H9 (cell line): Measurements from ENCODE around the gene SKOR2. TPM values are rescaled to one million over a fixed set of nuclear protein-coding genes. Genes with fewer than 3 reads are reported as not detected.

Experiments used
- DNase-seq: peaks from one replicate; pipeline ENCODE4 v3.0.0-alpha.2; 2017
- H2AFZ ChIP-seq: one replicate; pipeline ENCODE4 v1.6.1; 2013; ENCODE audit warnings: mild to moderate bottlenecking, low read length, control low read depth, moderate library complexity
- H2AK5ac ChIP-seq: 2 replicates; pipeline ENCODE4 v1.6.1; 2013; ENCODE audit warnings: low read length, control low read depth, mixed read lengths; ENCODE audit not compliant: insufficient read length
- H2BK120ac ChIP-seq: one replicate; pipeline ENCODE4 v1.6.1; 2013; ENCODE audit warnings: low read depth, mild to moderate bottlenecking, low read length, control low read depth, inconsistent platforms; ENCODE audit not compliant: poor library complexity, severe bottlenecking
- H2BK12ac ChIP-seq: 2 replicates; pipeline ENCODE4 v1.6.1; 2013; ENCODE audit warnings: low read length, control low read depth, mixed read lengths, low read depth; ENCODE audit not compliant: insufficient read length
- H2BK15ac ChIP-seq: 2 replicates; pipeline ENCODE4 v1.6.1; 2013; ENCODE audit warnings: low read depth, low read length, control low read depth
- H2BK20ac ChIP-seq: one replicate; pipeline ENCODE4 v1.6.1; 2013; ENCODE audit warnings: low read depth, mild to moderate bottlenecking, low read length, control low read depth, inconsistent platforms; ENCODE audit not compliant: poor library complexity, severe bottlenecking
- H2BK5ac ChIP-seq: 2 replicates; pipeline ENCODE4 v1.6.1; 2013; ENCODE audit warnings: low read length, control low read depth, mixed read lengths; ENCODE audit not compliant: insufficient read length
- H3K14ac ChIP-seq: 2 replicates; pipeline ENCODE4 v1.6.1; 2013; ENCODE audit warnings: low read length, control low read depth; ENCODE audit not compliant: insufficient read depth
- H3K18ac ChIP-seq: 2 replicates; pipeline ENCODE4 v1.6.1; 2013; ENCODE audit warnings: low read depth, mild to moderate bottlenecking, mixed read lengths, low read length, control low read depth; ENCODE audit not compliant: insufficient read length
- H3K23ac ChIP-seq: 2 replicates; pipeline ENCODE4 v1.6.1; 2013; ENCODE audit warnings: low read length, control low read depth, mixed read lengths, low read depth; ENCODE audit not compliant: insufficient read length
- H3K23me2 ChIP-seq: 2 replicates; pipeline ENCODE4 v1.6.1; 2013; ENCODE audit warnings: low read depth, mild to moderate bottlenecking, mixed read lengths, low read length, control low read depth; ENCODE audit not compliant: insufficient read length, poor library complexity, severe bottlenecking
- H3K27ac ChIP-seq: 2 replicates; pipeline ENCODE4 v1.5.1; 2013; ENCODE audit warnings: low read length, control low read depth, mixed read lengths, low read depth; ENCODE audit not compliant: insufficient read length
- H3K27me3 ChIP-seq: 2 replicates; pipeline ENCODE4 v1.6.1; 2013; ENCODE audit warnings: low read length, control low read depth, inconsistent platforms; ENCODE audit not compliant: insufficient read depth
- H3K4ac ChIP-seq: 2 replicates; pipeline ENCODE4 v1.6.1; 2013; ENCODE audit warnings: low read depth, mild to moderate bottlenecking, control low read depth, inconsistent platforms, low read length, moderate library complexity
- H3K4me1 ChIP-seq: 2 replicates; pipeline ENCODE4 v1.6.1; 2013; ENCODE audit warnings: low read length, control low read depth, inconsistent platforms; ENCODE audit not compliant: insufficient read depth
- H3K4me2 ChIP-seq: 2 replicates; pipeline ENCODE4 v1.6.1; 2013; ENCODE audit warnings: low read length, control low read depth, mixed read lengths; ENCODE audit not compliant: insufficient read length, insufficient read depth
- H3K56ac ChIP-seq: 2 replicates; pipeline ENCODE4 v1.6.1; 2013; ENCODE audit warnings: low read depth, mild to moderate bottlenecking, mixed read lengths, low read length, control low read depth; ENCODE audit not compliant: insufficient read length
- H3K79me1 ChIP-seq: 2 replicates; pipeline ENCODE4 v1.6.1; 2013; ENCODE audit warnings: low read depth, mild to moderate bottlenecking, moderate library complexity, low read length, control low read depth, inconsistent platforms; ENCODE audit not compliant: insufficient read depth, poor library complexity, severe bottlenecking
- H3K79me2 ChIP-seq: 2 replicates; pipeline ENCODE4 v1.6.1; 2013; ENCODE audit warnings: low read length, control low read depth, inconsistent platforms; ENCODE audit not compliant: insufficient read depth
- H3K9ac ChIP-seq: 2 replicates; pipeline ENCODE4 v1.6.1; 2013; ENCODE audit warnings: low read length, control low read depth, mixed read lengths; ENCODE audit not compliant: insufficient read length; ENCODE audit errors: extremely low read depth
- H3K9me3 ChIP-seq: one replicate; pipeline ENCODE4 v1.6.1; 2013; ENCODE audit warnings: low read depth, low read length, inconsistent platforms; ENCODE audit not compliant: control insufficient read depth
- H3T11ph ChIP-seq: one replicate; pipeline ENCODE4 v1.6.1; 2013; ENCODE audit warnings: mild to moderate bottlenecking, low read length, control low read depth, inconsistent platforms
- H4K20me1 ChIP-seq: one replicate; pipeline ENCODE4 v1.6.1; 2013; ENCODE audit not compliant: control insufficient read depth, insufficient read length, insufficient read depth
- H4K5ac ChIP-seq: 2 replicates; pipeline ENCODE4 v1.6.1; 2013; ENCODE audit warnings: low read depth, mild to moderate bottlenecking, mixed read lengths, low read length, control low read depth; ENCODE audit not compliant: insufficient read length
- H4K8ac ChIP-seq: replicated peaks from 2 replicates; pipeline ENCODE4 v1.6.1; 2013; ENCODE audit warnings: low read length, control low read depth, mixed read lengths, low read depth; ENCODE audit not compliant: insufficient read length
- H4K91ac ChIP-seq: 2 replicates; pipeline ENCODE4 v1.6.1; 2013; ENCODE audit warnings: low read depth, mild to moderate bottlenecking, moderate library complexity, mixed read lengths, low read length, control low read depth; ENCODE audit not compliant: insufficient read length
- H3K27ac Mint-ChIP-seq, 3 experiments: 2 replicates in 2 of 3; 3 replicates in 1 of 3; pipeline ENCODE4 v1.8.0; 2020 to 2021; ENCODE audit warnings: mixed read lengths in 3 of 3, mild to moderate bottlenecking in 1 of 3, moderate library complexity in 1 of 3
- H3K27me3 Mint-ChIP-seq: 2 replicates; pipeline ENCODE4 v1.8.0; 2021; ENCODE audit warnings: low read depth, mild to moderate bottlenecking, moderate library complexity, mixed read lengths
- H3K36me3 Mint-ChIP-seq, 3 experiments: 2 replicates in 2 of 3; 3 replicates in 1 of 3; pipeline ENCODE4 v1.8.0; 2020 to 2021; ENCODE audit warnings: low read depth in 3 of 3, mixed read lengths in 3 of 3; ENCODE audit not compliant: insufficient read depth in 1 of 3
- H3K4me1 Mint-ChIP-seq, 2 experiments: 2 replicates each; pipeline ENCODE4 v1.8.0; 2020; ENCODE audit warnings: mixed read lengths in 2 of 2
- H3K4me3 Mint-ChIP-seq, 2 experiments: 2 replicates in 1 of 2; 3 replicates in 1 of 2; pipeline ENCODE4 v1.8.0; 2020 to 2021; ENCODE audit warnings: mild to moderate bottlenecking in 2 of 2, mixed read lengths in 2 of 2, moderate library complexity in 1 of 2
- H3K9me3 Mint-ChIP-seq, 2 experiments: 2 replicates in 1 of 2; 3 replicates in 1 of 2; pipeline ENCODE4 v1.8.0; 2020; ENCODE audit warnings: mild to moderate bottlenecking in 2 of 2, mixed read lengths in 2 of 2, moderate library complexity in 1 of 2
- WGBS: extraction: QIAGEN DNeasy Blood & Tissue Kit; methylation state at CpG from one replicate; pipeline ENCODE4 v1.1.7; 2013; ENCODE audit warnings: missing lambda C conversion rate, low lambda C conversion rate, mixed read lengths; ENCODE audit not compliant: insufficient read length; ENCODE audit errors: extremely low coverage; 5-methylcytosine and 5-hydroxymethylcytosine counted together
- total RNA-seq: library from RNA; stranded (reverse); gene quantifications from 2 replicates; pipeline ENCODE4 v1.2.1, GENCODE V29; 2021
- TF ChIP-seq, protein P1 (sequence below): fragments of 200-600 bp; sonication (generic); conservative IDR thresholded peaks from 3 replicates; pipeline ENCODE4 v1.8.0; 2021; ENCODE audit warnings: antibody characterized with exemption, mild to moderate bottlenecking

SKOR2 gene
- total RNA-seq, 1 experiment from 2014 or later, result 0.24 TPM

DNA sequence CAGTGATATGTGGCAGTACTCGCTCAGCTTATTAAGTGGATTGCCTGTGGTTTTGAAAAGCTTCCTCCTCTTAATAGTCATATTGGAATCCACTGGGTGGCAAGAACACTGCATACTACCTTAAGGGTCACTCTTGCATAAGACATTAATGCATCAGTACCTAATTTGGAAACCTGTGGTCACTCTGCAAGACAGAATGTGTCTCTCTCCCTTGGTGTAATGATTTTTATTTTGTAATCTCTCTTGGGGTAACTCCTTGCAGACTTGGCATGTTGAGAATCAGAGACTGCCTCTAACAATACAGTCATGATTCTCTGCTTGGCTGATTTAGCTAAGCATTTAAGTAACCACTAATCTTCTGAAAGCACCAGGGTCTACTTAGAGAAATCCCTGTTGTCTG, 42.3 kb downstream of the SKOR2 start:
- H3K4me3 Mint-ChIP-seq, result no peak overlapping the region
- H3K9me3 Mint-ChIP-seq, result no peaks in the 10 kb centered on the region
- H3K9ac ChIP-seq, result no peak overlapping the region
- no CpG with 5 or more reads among the region's 1 CpG for WGBS
- H3K4me2 ChIP-seq, result no peak overlapping the region
- H3K27ac ChIP-seq, result no peak overlapping the region
- no peak overlapping the region for H2BK12ac ChIP-seq
- H2BK15ac ChIP-seq, result no peak overlapping the region
- H3K79me2 ChIP-seq, result no peaks in the 10 kb centered on the region
- no peaks in the 10 kb centered on the region for H3K36me3 Mint-ChIP-seq
- peaks cover 13 to 21% of the 10 kb centered on the region in 2 experiments for H3K4me1 Mint-ChIP-seq
- no peak overlapping the region for H3K56ac ChIP-seq
- H3T11ph ChIP-seq, result no peak overlapping the region
- H2AFZ ChIP-seq, result no peak overlapping the region
- no peak overlapping the region for H3K4ac ChIP-seq
- no peaks in the 10 kb centered on the region for H3K27me3 ChIP-seq
- no peaks in the 10 kb centered on the region; the same call in 1 of the 2 replicates for H3K27me3 Mint-ChIP-seq
- no peak overlapping the region for H4K5ac ChIP-seq
- H2BK5ac ChIP-seq, result no peak overlapping the region
- no peak overlapping the region for H3K23ac ChIP-seq
- no peaks in the 10 kb centered on the region for H3K79me1 ChIP-seq
- no peaks in the 10 kb centered on the region for H3K4me1 ChIP-seq
- H3K23me2 ChIP-seq, result no peaks in the 10 kb centered on the region
- H2BK20ac ChIP-seq, result no peak overlapping the region
- TF ChIP-seq, protein P1, sequence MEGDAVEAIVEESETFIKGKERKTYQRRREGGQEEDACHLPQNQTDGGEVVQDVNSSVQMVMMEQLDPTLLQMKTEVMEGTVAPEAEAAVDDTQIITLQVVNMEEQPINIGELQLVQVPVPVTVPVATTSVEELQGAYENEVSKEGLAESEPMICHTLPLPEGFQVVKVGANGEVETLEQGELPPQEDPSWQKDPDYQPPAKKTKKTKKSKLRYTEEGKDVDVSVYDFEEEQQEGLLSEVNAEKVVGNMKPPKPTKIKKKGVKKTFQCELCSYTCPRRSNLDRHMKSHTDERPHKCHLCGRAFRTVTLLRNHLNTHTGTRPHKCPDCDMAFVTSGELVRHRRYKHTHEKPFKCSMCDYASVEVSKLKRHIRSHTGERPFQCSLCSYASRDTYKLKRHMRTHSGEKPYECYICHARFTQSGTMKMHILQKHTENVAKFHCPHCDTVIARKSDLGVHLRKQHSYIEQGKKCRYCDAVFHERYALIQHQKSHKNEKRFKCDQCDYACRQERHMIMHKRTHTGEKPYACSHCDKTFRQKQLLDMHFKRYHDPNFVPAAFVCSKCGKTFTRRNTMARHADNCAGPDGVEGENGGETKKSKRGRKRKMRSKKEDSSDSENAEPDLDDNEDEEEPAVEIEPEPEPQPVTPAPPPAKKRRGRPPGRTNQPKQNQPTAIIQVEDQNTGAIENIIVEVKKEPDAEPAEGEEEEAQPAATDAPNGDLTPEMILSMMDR, result no peak
- H4K8ac ChIP-seq, result no peak overlapping the region
- H3K18ac ChIP-seq, result no peak overlapping the region
- no peak overlapping the region for H3K27ac Mint-ChIP-seq
- no peak overlapping the region for H4K91ac ChIP-seq
- no peaks in the 10 kb centered on the region for H3K9me3 ChIP-seq
- H2BK120ac ChIP-seq, result no peak overlapping the region
- no peaks in the 10 kb centered on the region for H4K20me1 ChIP-seq
- no peak overlapping the region for H3K14ac ChIP-seq
- no peak for DNase-seq
- H2AK5ac ChIP-seq, result no peak overlapping the region
